Activated CD4-positive, alpha-beta T cell treated with anti-CD3 and anti-CD28 coated beads, Interleukin-2, amount 10 ng/mL, durations not matched to agents 7 days and 5 days (primary cell): ENCODE measurements around the gene SCYGR1. TPM values are rescaled to one million over a fixed set of nuclear protein-coding genes. Genes with fewer than 3 reads are reported as not detected.

Experiments used
- CTCF ChIA-PET: fragments of 350-600 bp; sonication (Branson Sonifier 250); formaldehyde crosslinking; loops from one replicate; lab custom pipeline; 2021; ENCODE audit warnings: antibody characterized with exemption; lab: Charles Lee
- POLR2A ChIA-PET: fragments of 350-600 bp; sonication (Branson Sonifier 250); formaldehyde crosslinking; loops from one replicate; lab custom pipeline; 2021; ENCODE audit warnings: antibody characterized with exemption; lab: Charles Lee
- DNase-seq: peaks from one replicate; pipeline ENCODE4 v3.0.0-alpha.2; 2020
- H3K27ac Mint-ChIP-seq: one replicate; pipeline ENCODE4 v1.8.0; 2021; ENCODE audit warnings: mild to moderate bottlenecking, moderate library complexity, mixed read lengths
- H3K27me3 Mint-ChIP-seq: one replicate; pipeline ENCODE4 v1.8.0; 2021; ENCODE audit warnings: mixed read lengths
- H3K36me3 Mint-ChIP-seq: one replicate; pipeline ENCODE4 v1.8.0; 2021; ENCODE audit warnings: low read depth, mixed read lengths
- H3K4me1 Mint-ChIP-seq: one replicate; pipeline ENCODE4 v1.8.0; 2021; ENCODE audit warnings: mixed read lengths
- H3K4me3 Mint-ChIP-seq: one replicate; pipeline ENCODE4 v1.8.0; 2021; ENCODE audit warnings: mild to moderate bottlenecking, moderate library complexity, mixed read lengths
- H3K9me3 Mint-ChIP-seq: one replicate; pipeline ENCODE4 v1.8.0; 2021; ENCODE audit warnings: mixed read lengths
- total RNA-seq, 2 experiments: library from RNA; stranded (reverse); gene quantifications; one replicate each; pipeline ENCODE4 v1.2.3, GENCODE V29; 2021

The SCYGR1 gene
- total RNA-seq, 2 experiments from 2014 or later, result not detected

GRCh38 chr2:227360351-227360750, 27.4 kb downstream of the SCYGR1 start:
- no peaks in the 10 kb centered on the region for H3K27me3 Mint-ChIP-seq
- no peak overlapping the region for H3K4me3 Mint-ChIP-seq
- peaks cover 26% of the 10 kb centered on the region for H3K36me3 Mint-ChIP-seq
- H3K9me3 Mint-ChIP-seq, result no peaks in the 10 kb centered on the region
- H3K4me1 Mint-ChIP-seq, result no peaks in the 10 kb centered on the region
- ChIA-PET POLR2A (no interaction called here), CTCF (interaction anchor here (1.3 kb wide), 1 partner anchor 24 kb away, joined by 3 read pairs; no protein-coding TSS in a partner anchor)
- no peak for DNase-seq
- no peak overlapping the region for H3K27ac Mint-ChIP-seq

- Mint-ChIP-seq H3K27ac (no peak overlapping the region), H3K4me3 (no peak overlapping the region), H3K4me1 (peaks cover 4% of the 10 kb centered on the region), H3K27me3 (no peaks in the 10 kb centered on the region), H3K36me3 (peaks cover 18% of the 10 kb centered on the region), H3K9me3 (no peaks in the 10 kb centered on the region)
- ChIA-PET CTCF (interaction anchor here (0.7 kb wide), 1 partner anchor 9 kb away, joined by 3 read pairs; no protein-coding TSS in a partner anchor), POLR2A (no interaction called here)
- DNase-seq, result no peak
Measured at GRCh38 chr2:227351639-227352038, 36.1 kb downstream of the SCYGR1 start.

GRCh38 chr2:227349989-227350612, 37.6 kb downstream of the SCYGR1 start:
- H3K27ac Mint-ChIP-seq, result no peak overlapping the region
- ChIA-PET CTCF (no interaction called here), POLR2A (interaction anchor here (0.6 kb wide), 1 partner anchor 53 kb away, joined by 3 read pairs; no protein-coding TSS in a partner anchor)
- peaks cover 18% of the 10 kb centered on the region for H3K36me3 Mint-ChIP-seq
- no peak overlapping the region for H3K4me3 Mint-ChIP-seq
- DNase-seq, result no peak
- H3K27me3 Mint-ChIP-seq, result no peaks in the 10 kb centered on the region
- H3K4me1 Mint-ChIP-seq, result peaks cover 4% of the 10 kb centered on the region
- no peaks in the 10 kb centered on the region for H3K9me3 Mint-ChIP-seq

GRCh38 chr2:227348324-227348723, 39.4 kb downstream of the SCYGR1 start:
- H3K27me3 Mint-ChIP-seq, result no peaks in the 10 kb centered on the region
- peaks cover 21% of the 10 kb centered on the region for H3K36me3 Mint-ChIP-seq
- no peak overlapping the region for H3K4me3 Mint-ChIP-seq
- peaks cover 4% of the 10 kb centered on the region for H3K4me1 Mint-ChIP-seq
- ChIA-PET CTCF (interaction anchor here (0.6 to 1.3 kb wide), 3 partner anchors 14 to 99 kb away, joined by 3 to 4 read pairs (median 3); partner anchors contain the start of gene MFF), POLR2A (no interaction called here)
- no peak for DNase-seq
- no peaks in the 10 kb centered on the region for H3K9me3 Mint-ChIP-seq
- H3K27ac Mint-ChIP-seq, result no peak overlapping the region

- ChIA-PET POLR2A (no interaction called here), CTCF (no interaction called here)
- H3K27me3 Mint-ChIP-seq, result no peaks in the 10 kb centered on the region
- H3K4me1 Mint-ChIP-seq, result peaks cover 4% of the 10 kb centered on the region
- no peak for DNase-seq
- H3K36me3 Mint-ChIP-seq, result peaks cover 21% of the 10 kb centered on the region
- H3K4me3 Mint-ChIP-seq, result no peak overlapping the region
- H3K9me3 Mint-ChIP-seq, result no peaks in the 10 kb centered on the region
- no peak overlapping the region for H3K27ac Mint-ChIP-seq
Measured at GRCh38 chr2:227347117-227347516, 40.6 kb downstream of the SCYGR1 start.

GRCh38 chr2:227344231-227344630, 43.5 kb downstream of the SCYGR1 start:
- no peaks in the 10 kb centered on the region for H3K27me3 Mint-ChIP-seq
- H3K9me3 Mint-ChIP-seq, result no peaks in the 10 kb centered on the region
- H3K4me1 Mint-ChIP-seq, result no peaks in the 10 kb centered on the region
- H3K27ac Mint-ChIP-seq, result no peak overlapping the region
- no peak for DNase-seq
- POLR2A ChIA-PET, result no interaction called here
- no peak overlapping the region for H3K4me3 Mint-ChIP-seq
- CTCF ChIA-PET, result no interaction called here
- peaks cover 17% of the 10 kb centered on the region for H3K36me3 Mint-ChIP-seq

GRCh38 chr2:227341553-227341952, 46.2 kb downstream of the SCYGR1 start:
- H3K27ac Mint-ChIP-seq, result no peak overlapping the region
- no peaks in the 10 kb centered on the region for H3K9me3 Mint-ChIP-seq
- POLR2A ChIA-PET, result no interaction called here
- no peaks in the 10 kb centered on the region for H3K27me3 Mint-ChIP-seq
- peaks cover 19% of the 10 kb centered on the region for H3K36me3 Mint-ChIP-seq
- no peak overlapping the region for H3K4me3 Mint-ChIP-seq
- no peaks in the 10 kb centered on the region for H3K4me1 Mint-ChIP-seq
- no peak for DNase-seq
- CTCF ChIA-PET, result no interaction called here

GRCh38 chr2:227340106-227340505, 47.6 kb downstream of the SCYGR1 start:
- Mint-ChIP-seq H3K9me3 (no peaks in the 10 kb centered on the region), H3K27ac (no peak overlapping the region), H3K4me3 (no peak overlapping the region), H3K4me1 (peaks cover 3% of the 10 kb centered on the region), H3K27me3 (no peaks in the 10 kb centered on the region), H3K36me3 (peaks cover 33% of the 10 kb centered on the region)
- DNase-seq, result no peak
- ChIA-PET POLR2A (no interaction called here), CTCF (interaction anchor here (0.5 kb wide), 1 partner anchor 1145 kb away, joined by 3 read pairs; no protein-coding TSS in a partner anchor)

GRCh38 chr2:227339098-227339599, 48.6 kb downstream of the SCYGR1 start:
- CTCF ChIA-PET, result no interaction called here
- Mint-ChIP-seq H3K27ac (no peak overlapping the region), H3K9me3 (no peaks in the 10 kb centered on the region), H3K4me3 (no peak overlapping the region), H3K4me1 (peaks cover 9% of the 10 kb centered on the region), H3K36me3 (peaks cover 41% of the 10 kb centered on the region), H3K27me3 (no peaks in the 10 kb centered on the region)
- POLR2A ChIA-PET, result no interaction called here
- no peak for DNase-seq

Other genes starting within 250 kb of the SCYGR1 start
- under 1 TPM; 0.06 to 0.15 TPM for gene COL4A4, start 223.7 kb downstream of the SCYGR1 start, total RNA-seq
- not detected for gene COL4A3, start 223.3 kb downstream of the SCYGR1 start, total RNA-seq
- gene MFF, start 62.7 kb downstream of the SCYGR1 start, total RNA-seq, result 10 to 100 TPM; 64.5 to 79.4 TPM
- not detected for gene TM4SF20, start 8.6 kb downstream of the SCYGR1 start, total RNA-seq
- 10 to 100 TPM; 59.9 to 80.1 TPM for gene AGFG1, start 84.2 kb upstream of the SCYGR1 start, total RNA-seq
- not detected for gene SCYGR2, start 210.9 kb upstream of the SCYGR1 start, total RNA-seq
- not detected for gene SCYGR3, start 226.9 kb upstream of the SCYGR1 start, total RNA-seq
- not detected for gene SCYGR4, start 229.5 kb upstream of the SCYGR1 start, total RNA-seq